ENCODE measurements around the gene RBM20. TPM values are rescaled to one million over a fixed set of nuclear protein-coding genes. Genes with fewer than 3 reads are reported as not detected.

The RBM20 gene
- total RNA-seq, 1 experiment from 2014 or later: 0.17 TPM

DNA sequence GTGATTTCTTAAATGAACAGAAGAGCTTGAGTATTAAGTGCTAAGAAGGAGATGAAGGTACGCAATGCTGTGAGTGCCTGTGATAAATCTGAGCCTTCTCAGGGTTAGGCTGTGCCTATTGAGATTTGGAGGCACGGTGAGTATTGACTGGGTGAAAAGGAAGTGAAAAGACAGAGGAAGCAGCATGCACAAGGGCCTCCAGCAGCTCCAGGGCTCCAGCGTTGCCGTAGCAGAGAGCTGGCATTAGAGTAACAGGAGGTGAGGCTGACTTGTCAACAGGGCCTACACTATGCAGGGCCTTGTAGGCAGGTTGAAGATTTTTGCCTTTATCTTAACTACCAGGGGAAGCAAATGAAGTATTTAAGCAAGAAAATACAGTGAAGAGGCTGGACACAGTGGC, 173.5 kb downstream of the RBM20 start:
- H4K91ac ChIP-seq (ENCODE audit: insufficient read length, low read depth, low read length): no peak overlapping the region
- TF ChIP-seq CTCF (conservative IDR thresholded peaks at IDR 0.05): no peak
- no CpG with 5 or more reads among the region's 4 CpGs for WGBS (ENCODE audit: extremely low coverage, insufficient read length, low lambda C conversion rate)
- Mint-ChIP-seq H3K4me3 (no peak overlapping the region), H3K27me3 (ENCODE audit: low read depth) (peaks cover 3% of the 10 kb centered on the region; the same call in 1 of the 2 replicates), H3K27ac (no peak overlapping the region), H3K36me3 (ENCODE audit: insufficient read depth in 1 of 3, low read depth in 3 of 3) (no peaks in the 10 kb centered on the region), H3K9me3 (no peaks in the 10 kb centered on the region), H3K4me1 (peaks cover 7 to 9% of the 10 kb centered on the region in 2 experiments)
- no peak overlapping the region for H3K4ac ChIP-seq (ENCODE audit: low read depth, low read length)
- H3K9me3 ChIP-seq (ENCODE audit: control insufficient read depth, low read depth, low read length): no peaks in the 10 kb centered on the region
- no peak overlapping the region for H3K14ac ChIP-seq (ENCODE audit: insufficient read depth, low read length)
- H2BK15ac ChIP-seq (ENCODE audit: low read depth, low read length): no peak overlapping the region
- no peaks in the 10 kb centered on the region for H3K27me3 ChIP-seq (ENCODE audit: insufficient read depth, low read length)
- no peak overlapping the region for H3K4me2 ChIP-seq (ENCODE audit: insufficient read depth, insufficient read length, low read length)
- H3T11ph ChIP-seq (ENCODE audit: low read length): no peak overlapping the region
- H2BK5ac ChIP-seq (ENCODE audit: insufficient read length, low read length): no peak overlapping the region
- no peak overlapping the region for H2BK12ac ChIP-seq (ENCODE audit: insufficient read length, low read depth, low read length)
- no peaks in the 10 kb centered on the region for H4K20me1 ChIP-seq (ENCODE audit: control insufficient read depth, insufficient read depth, insufficient read length)
- DNase-seq: no peak
- H3K23ac ChIP-seq (ENCODE audit: insufficient read length, low read depth, low read length): no peak overlapping the region
- H4K8ac ChIP-seq (replicated peaks; ENCODE audit: insufficient read length, low read depth, low read length): no peak overlapping the region
- H3K18ac ChIP-seq (ENCODE audit: insufficient read length, low read depth, low read length): no peak overlapping the region
- H3K56ac ChIP-seq (ENCODE audit: insufficient read length, low read depth, low read length): no peak overlapping the region
- no peak overlapping the region for H2BK20ac ChIP-seq (ENCODE audit: low read depth, low read length, poor library complexity, severe bottlenecking)
- H3K79me2 ChIP-seq (ENCODE audit: insufficient read depth, low read length): no peaks in the 10 kb centered on the region
- H3K9ac ChIP-seq (ENCODE audit: extremely low read depth, insufficient read length, low read length): no peak overlapping the region
- H3K79me1 ChIP-seq (ENCODE audit: insufficient read depth, low read depth, low read length, poor library complexity, severe bottlenecking): no peaks in the 10 kb centered on the region
- no peaks in the 10 kb centered on the region for H3K23me2 ChIP-seq (ENCODE audit: insufficient read length, low read depth, low read length, poor library complexity, severe bottlenecking)
- H4K5ac ChIP-seq (ENCODE audit: insufficient read length, low read depth, low read length): no peak overlapping the region
- H3K27ac ChIP-seq (ENCODE audit: insufficient read length, low read depth, low read length): no peak overlapping the region
- H2AFZ ChIP-seq (ENCODE audit: low read length): no peak overlapping the region
- H3K4me1 ChIP-seq (ENCODE audit: insufficient read depth, low read length): no peaks in the 10 kb centered on the region
- H2AK5ac ChIP-seq (ENCODE audit: insufficient read length, low read length): no peak overlapping the region
- no peak overlapping the region for H2BK120ac ChIP-seq (ENCODE audit: low read depth, low read length, poor library complexity, severe bottlenecking)
